Frontal cortex (tissue), 4 donors: ENCODE measurements around the gene KIDINS220. TPM values are rescaled to one million over a fixed set of nuclear protein-coding genes. Genes with fewer than 3 reads are reported as not detected.
"Not testable (repeated sequence)": the region's sequence is repeated elsewhere in the genome, so short reads cannot be mapped to it uniquely, and the experiment has no call there.

Source experiments
- DNase-seq, 2 donors: peaks; one replicate each; pipeline ENCODE4 v3.0.0; 2012; ENCODE audit warnings: low spot score in 2 of 2
- FAIRE-seq: peaks from 2 replicates; lab custom pipeline; 2012; peaks lifted over from hg19 to GRCh38; lab: Jason Lieb, UNC
- total RNA-seq: library from RNA; depleted of rRNA; stranded (reverse); fragments of >200 nt; gene quantifications from one replicate; pipeline ENCODE4 v1.2.3, GENCODE V29; 2014
- donor health status: control.
- donor health status: control.
- donor health status: control.

The KIDINS220 gene
- total RNA-seq, 1 donor from 2014 or later: 704 TPM

GRCh38 chr2:8767324-8767723 is 70.1 kb downstream of the KIDINS220 start:
- DNase-seq: no peak
- no peak for FAIRE-seq

- FAIRE-seq (peak; percentile 97), DNase-seq (peak in 1 of 2 donors; percentile 34)
Observed at GRCh38 chr2:8761529-8762164, 75.8 kb downstream of the KIDINS220 start.

- DNase-seq: no peak
- no peak for FAIRE-seq
Observed at GRCh38 chr2:8756716-8757115, 80.7 kb downstream of the KIDINS220 start.

- DNase-seq (no peak), FAIRE-seq (no peak)
Observed at GRCh38 chr2:8756230-8756629, 81.2 kb downstream of the KIDINS220 start.

GRCh38 chr2:8754106-8754776 is 83.2 kb downstream of the KIDINS220 start:
- peak; percentile 48 to 50 for DNase-seq
- FAIRE-seq: peak; percentile 92

- FAIRE-seq: no peak
- DNase-seq: no peak
Observed at GRCh38 chr2:8753609-8754008, 83.8 kb downstream of the KIDINS220 start.

GRCh38 chr2:8752385-8752784 is 85.0 kb downstream of the KIDINS220 start:
- no peak for FAIRE-seq
- DNase-seq: no peak

- no peak for DNase-seq
Observed at GRCh38 chr2:8750221-8750620, 87.2 kb downstream of the KIDINS220 start.

GRCh38 chr2:8743261-8743660 is 94.2 kb downstream of the KIDINS220 start:
- FAIRE-seq: no peak
- no peak for DNase-seq

More at GRCh38 chr2:8750221-8750620, 87.2 kb downstream of the KIDINS220 start:
- no peak for FAIRE-seq

- FAIRE-seq (no peak), DNase-seq (no peak)
Observed at GRCh38 chr2:8740136-8740535, 97.3 kb downstream of the KIDINS220 start.

- DNase-seq (no peak), FAIRE-seq (peak; percentile 21)
Observed at GRCh38 chr2:8737571-8738175, 99.7 kb downstream of the KIDINS220 start.

GRCh38 chr2:8732601-8733000 is 104.8 kb downstream of the KIDINS220 start:
- no peak for DNase-seq
- no peak for FAIRE-seq

GRCh38 chr2:8729939-8730338 is 107.5 kb downstream of the KIDINS220 start:
- DNase-seq: no peak
- FAIRE-seq: no peak

- DNase-seq: not testable (repeated sequence)
- peak; percentile 3 for FAIRE-seq
Observed at GRCh38 chr2:8729101-8729500, 108.3 kb downstream of the KIDINS220 start.

- FAIRE-seq (peak; percentile 69), DNase-seq (no peak)
Observed at GRCh38 chr2:8728305-8729015, 109.0 kb downstream of the KIDINS220 start.

- DNase-seq: no peak
- FAIRE-seq: no peak
Observed at GRCh38 chr2:8725838-8726237, 111.6 kb downstream of the KIDINS220 start.

GRCh38 chr2:8722986-8723385 is 114.4 kb downstream of the KIDINS220 start:
- DNase-seq (no peak), FAIRE-seq (no peak)

GRCh38 chr2:8721410-8721809 is 116.0 kb downstream of the KIDINS220 start:
- DNase-seq (no peak), FAIRE-seq (no peak)

- no peak for FAIRE-seq
Observed at GRCh38 chr2:8720741-8721140, 116.7 kb downstream of the KIDINS220 start.

GRCh38 chr2:8719528-8719927 is 117.9 kb downstream of the KIDINS220 start:
- DNase-seq: no peak
- FAIRE-seq: no peak

More at GRCh38 chr2:8720741-8721140, 116.7 kb downstream of the KIDINS220 start:
- DNase-seq: no peak
